K562 (cell line): ENCODE measurements around the gene NR5A2. TPM values are rescaled to one million over a fixed set of nuclear protein-coding genes. Genes with fewer than 3 reads are reported as not detected.
A peak's percentile ranks its signal among the peaks of the same experiment; 100 is the strongest.

Experiments
- ATAC-seq: fragments of 200-7000 bp; cut with Tn5 transposase; 3 replicates; pipeline ENCODE4 v1.9.1; 2020; ENCODE audit warnings: moderate library complexity
- BruUV-seq: library from RNA; stranded (reverse); fragments of 400-500 nt; replicated peaks from 2 replicates; lab custom pipeline; 2021; lab: Mats Ljungman, UMichigan
- CTCF ChIA-PET: fragments of 300-600 bp; formaldehyde crosslinking; extraction: SDS; loops from one replicate; lab custom pipeline; 2021; ENCODE audit warnings: low intra/inter-chr PET ratio; lab: Yijun Ruan, JAX
- POLR2A ChIA-PET: fragments of 300-600, 350-650 bp; sonication (Branson Sonifier 250); formaldehyde crosslinking; extraction: SDS; loops from one replicate; lab custom pipeline; 2021; ENCODE audit warnings: antibody characterized with exemption, inconsistent platforms; lab: Yijun Ruan, JAX
- DNase-seq, 4 experiments: peaks; one replicate each; pipeline versions ENCODE4 v3.0.0 to v3.0.0-alpha.2; 2011 to 2018; ENCODE audit warnings: low spot score in 3 of 4, mixed read lengths in 3 of 4; ENCODE audit errors: extremely low read depth in 1 of 4
- FAIRE-seq: peaks from 2 replicates; lab custom pipeline; 2011; peaks lifted over from hg19 to GRCh38; lab: Jason Lieb, UNC
- H2AFZ ChIP-seq: 2 replicates; pipeline ENCODE4 v1.6.0; 2011; ENCODE audit warnings: low read depth, low read length, control low read depth, inconsistent platforms
- H3K27ac ChIP-seq: fragments of 200-600 bp; 3 replicates; pipeline ENCODE4 v1.8.0; 2011; ENCODE audit warnings: low read depth, mild to moderate bottlenecking, control low read depth, inconsistent platforms, low read length, moderate library complexity, mixed read lengths; ENCODE audit errors: extremely low read depth
- H3K27me3 ChIP-seq, 2 experiments: fragments of 300-600 bp in 1 of 2; 2 replicates in 1 of 2; 3 replicates in 1 of 2; pipeline versions ENCODE4 v1.6.0 to v1.8.0; 2011; ENCODE audit warnings: inconsistent platforms in 2 of 2, low read length in 2 of 2, mild to moderate bottlenecking in 1 of 2, mixed read lengths in 1 of 2, moderate library complexity in 1 of 2; ENCODE audit not compliant: control insufficient read depth in 2 of 2, insufficient read depth in 2 of 2
- H3K36me3 ChIP-seq: fragments of 300-600 bp; 3 replicates; pipeline ENCODE4 v1.8.0; 2011; ENCODE audit warnings: mild to moderate bottlenecking, low read length, inconsistent platforms; ENCODE audit not compliant: control insufficient read depth, insufficient read depth
- H3K4me1 ChIP-seq, 2 experiments: fragments of 200-600 bp in 1 of 2; replicated peaks in 1 of 2; 2 replicates in 1 of 2; 3 replicates in 1 of 2; pipeline versions ENCODE4 v1.5.1 to v1.8.0; 2011; ENCODE audit warnings: inconsistent platforms in 2 of 2, low read length in 2 of 2, mild to moderate bottlenecking in 1 of 2, mixed read lengths in 1 of 2, moderate library complexity in 1 of 2; ENCODE audit not compliant: control insufficient read depth in 2 of 2, insufficient read depth in 2 of 2
- H3K4me2 ChIP-seq: 2 replicates; pipeline ENCODE4 v1.6.1; 2011; ENCODE audit warnings: low read length, control low read depth, inconsistent platforms, mixed read lengths; ENCODE audit not compliant: insufficient read depth
- H3K4me3 ChIP-seq: fragments of 200-600 bp; sonication (generic), shearing (Covaris generic); 2 replicates; pipeline ENCODE4 v1.5.1; 2016; ENCODE audit warnings: control low read depth, inconsistent platforms
- H3K79me2 ChIP-seq: fragments of 200-600 bp; 3 replicates; pipeline ENCODE4 v1.8.0; 2011; ENCODE audit warnings: low read length, inconsistent platforms; ENCODE audit not compliant: control insufficient read depth, insufficient read depth
- H3K9ac ChIP-seq, 2 experiments: 2 replicates each; pipeline versions ENCODE4 v1.6.0 to v1.6.1; 2011; ENCODE audit warnings: low read depth in 2 of 2, low read length in 2 of 2, control low read depth in 1 of 2, inconsistent platforms in 1 of 2, mild to moderate bottlenecking in 1 of 2, mixed read lengths in 1 of 2; ENCODE audit not compliant: insufficient read depth in 1 of 2
- H3K9me1 ChIP-seq: one replicate; pipeline ENCODE4 v1.6.0; 2011; ENCODE audit warnings: inconsistent platforms, mild to moderate bottlenecking, low read length, moderate library complexity; ENCODE audit not compliant: control insufficient read depth, insufficient read depth
- H3K9me3 ChIP-seq: replicated peaks from 2 replicates; pipeline ENCODE4 v1.5.1; 2011; ENCODE audit warnings: low read depth, low read length, inconsistent platforms; ENCODE audit not compliant: control insufficient read depth, insufficient read depth
- H4K20me1 ChIP-seq: replicated peaks from 2 replicates; pipeline ENCODE4 v1.6.1; 2011; ENCODE audit warnings: low read length, inconsistent platforms, mixed read lengths; ENCODE audit not compliant: control insufficient read depth, insufficient read depth
- E2F1 ChIP-seq: sonication (generic); formaldehyde crosslinking; IDR thresholded peaks from 2 replicates; pipeline ENCODE4 v1.8.1; 2023; ENCODE audit warnings: mild to moderate bottlenecking, missing genetic modification reagents, moderate library complexity
- KDM1A ChIP-seq, 2 experiments: fragments of 450-650 bp; IDR thresholded peaks; 2 replicates each; pipeline ENCODE4 v1.6.1; 2016; ENCODE audit warnings: mild to moderate bottlenecking in 2 of 2
- RBM39 ChIP-seq: fragments of 200-400 bp; formaldehyde crosslinking; optimal IDR thresholded peaks from 2 replicates; pipeline ENCODE3; 2018; ENCODE audit warnings: low read depth, low read length
- RREB1 ChIP-seq: fragments of 250-450 bp; sonication (Bioruptor Pico); IDR thresholded peaks from 2 replicates; pipeline ENCODE4 v1.4.0; 2020
- SMAD4 ChIP-seq: fragments of 250-450 bp; sonication (Bioruptor Pico); conservative IDR thresholded peaks from 2 replicates; pipeline ENCODE4 v1.8.0; 2021; ENCODE audit warnings: inconsistent platforms, mild to moderate bottlenecking, moderate library complexity
- SMARCA4 ChIP-seq: fragments of 450-650 bp; IDR thresholded peaks from 2 replicates; pipeline ENCODE4 v1.6.1; 2016
- ZNF316 ChIP-seq: fragments of 450-650 bp; IDR thresholded peaks from 2 replicates; pipeline ENCODE4 v1.6.1; 2016
- WGBS: fragments of 100-300 bp; shearing (Covaris generic); methylation state at CpG from one replicate; pipeline ENCODE4 v1.1.6; 2016; ENCODE audit warnings: low coverage, mixed read lengths; ENCODE audit not compliant: insufficient coverage; ENCODE audit errors: missing lambda C conversion rate; 5-methylcytosine and 5-hydroxymethylcytosine counted together
- in situ Hi-C: fragments of 300-500 bp; cut with MboI; formaldehyde crosslinking; loops from 4 replicates; pipeline ENCODE4 v1.15.0; 2018; ENCODE audit warnings: inconsistent platforms, mixed read lengths
- intact Hi-C: fragments of 100-400 bp; cut with micrococcal nuclease; formaldehyde crosslinking; loops from 2 replicates; pipeline ENCODE4 v1.14.2; 2022
- polyA plus RNA-seq, 8 experiments: library from polyadenylated mRNA; depleted of rRNA in 4 of 8; stranded (reverse) in 5 of 8; unstranded in 3 of 8; fragments of >200 nt; fragmentation: Nextera tagmentation in 2 of 8; fragmentation: Illumina TruSeq in 1 of 8; extraction: Ambion mirVana in 2 of 8; extraction: Trizol in 1 of 8; gene quantifications; 2 replicates each; pipeline versions ENCODE4 v1.2.1 to v1.2.3, GENCODE V29; 2011 to 2014; ENCODE audit warnings: inconsistent platforms in 1 of 8, missing spikeins in 1 of 8
- total RNA-seq, 7 experiments: library from RNA; depleted of rRNA in 6 of 7; stranded (reverse); fragments of >200 nt in 6 of 7; fragmentation: Illumina TruSeq in 2 of 7; extraction: Trizol in 2 of 7; gene quantifications; 2 replicates each; pipeline versions ENCODE4 v1.2.1 to v1.2.3, GENCODE V29; 2011 to 2021; ENCODE audit warnings: low replicate concordance in 1 of 7
- TF ChIP-seq, protein P1 (sequence below): fragments of 450-650 bp; formaldehyde crosslinking; IDR thresholded peaks from 2 replicates; pipeline ENCODE4 v1.4.0; 2022; ENCODE audit warnings: missing genetic modification characterization

NR5A2 gene
- total and polyA plus RNA-seq, 9 of the 15 experiments (the other 6 are each of a cell fraction or from before 2014, with no cell fraction given), result 0.13 to 0.40 (median 0.29) TPM

DNA sequence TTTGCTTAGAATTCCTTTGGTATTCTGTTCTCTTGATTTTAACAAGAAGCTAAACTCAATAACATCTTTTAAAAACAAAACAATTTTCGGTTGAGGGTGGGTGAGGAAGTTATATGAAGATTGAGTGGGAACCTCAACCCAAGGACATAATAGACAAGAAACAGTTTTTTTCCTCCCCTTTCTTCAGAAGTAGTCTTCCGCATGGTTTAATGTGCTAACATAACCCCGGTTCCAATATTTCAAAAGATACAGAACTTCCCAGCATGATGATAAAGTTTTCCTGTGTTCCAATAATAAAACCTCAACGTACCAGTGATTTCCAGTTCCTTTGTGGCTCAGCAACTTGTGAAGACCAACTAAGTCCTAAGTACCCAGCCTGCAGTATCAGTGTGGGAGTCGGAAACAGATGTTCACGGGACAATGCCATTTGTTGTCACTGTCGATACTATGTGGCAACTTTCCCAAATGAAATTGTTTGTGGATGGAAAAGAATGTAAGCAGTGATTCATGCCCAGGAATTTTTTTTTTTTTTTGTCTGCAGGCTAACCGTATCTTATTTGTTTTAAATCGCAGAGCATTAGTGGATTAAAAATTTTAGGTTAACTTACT, 48.5 kb downstream of the NR5A2 start:
- POLR2A ChIA-PET, result no interaction called here

More for the DNA sequence above, 48.5 kb downstream of the NR5A2 start:
- DNase-seq, result no peak
- Histone ChIP-seq H2AFZ (no peak overlapping the region), H3K9ac (no peak overlapping the region), H3K27me3 (peaks cover 3 to 5% of the 10 kb centered on the region in 2 experiments; a peak in 3 of 5 replicates), H4K20me1 (no peaks in the 10 kb centered on the region), H3K36me3 (no peaks in the 10 kb centered on the region), H3K27ac (no peak overlapping the region), H3K79me2 (no peaks in the 10 kb centered on the region), H3K4me2 (no peak overlapping the region), H3K4me3 (no peak overlapping the region), H3K9me3 (no peaks in the 10 kb centered on the region), H3K4me1 (no peaks in the 10 kb centered on the region), H3K9me1 (no peaks in the 10 kb centered on the region)
- ATAC-seq, result no peak
- no TSS peak for BruUV-seq
- 6% methylated on average over 9 of the region's 9 CpGs for WGBS
- intact Hi-C loops (no loop called here), in situ Hi-C loops (no loop called here)
- FAIRE-seq, result peak; percentile 35
- TF ChIP-seq, protein P1, sequence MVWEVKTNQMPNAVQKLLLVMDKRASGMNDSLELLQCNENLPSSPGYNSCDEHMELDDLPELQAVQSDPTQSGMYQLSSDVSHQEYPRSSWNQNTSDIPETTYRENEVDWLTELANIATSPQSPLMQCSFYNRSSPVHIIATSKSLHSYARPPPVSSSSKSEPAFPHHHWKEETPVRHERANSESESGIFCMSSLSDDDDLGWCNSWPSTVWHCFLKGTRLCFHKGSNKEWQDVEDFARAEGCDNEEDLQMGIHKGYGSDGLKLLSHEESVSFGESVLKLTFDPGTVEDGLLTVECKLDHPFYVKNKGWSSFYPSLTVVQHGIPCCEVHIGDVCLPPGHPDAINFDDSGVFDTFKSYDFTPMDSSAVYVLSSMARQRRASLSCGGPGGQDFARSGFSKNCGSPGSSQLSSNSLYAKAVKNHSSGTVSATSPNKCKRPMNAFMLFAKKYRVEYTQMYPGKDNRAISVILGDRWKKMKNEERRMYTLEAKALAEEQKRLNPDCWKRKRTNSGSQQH (CRISPR knock-in tag), result no peak
- TF ChIP-seq ZNF316 (no peak), KDM1A (IDR thresholded peaks at IDR 0.05) (no peak), SMARCA4 (no peak), E2F1 (CRISPR knock-in tag) (no peak), SMAD4 (CRISPR knock-in tag) (no peak), RREB1 (CRISPR knock-in tag) (no peak), RBM39 (no peak)
- CTCF ChIA-PET, result interaction anchor here (0.6 kb wide), 1 partner anchor 686 kb away, joined by 3 read pairs; no protein-coding TSS in a partner anchor
